NK-92 (cell line): Measurements from ENCODE around the gene KLRC1.
"Not testable (repeated sequence)": the region's sequence is repeated elsewhere in the genome, so short reads cannot be mapped to it uniquely, and the experiment has no call there.

Source experiments
- DNase-seq: peaks from one replicate; lab custom pipeline; 2025; ENCODE audit not compliant: unreplicated experiment; lab: John Stamatoyannopoulos, UW

The KLRC1 gene

GRCh38 chr12:10453156-10453555 is at the start of gene KLRC1:
Gene KLRC1, minus strand, starts transcription at chr12:10453377. Its CDS starts 2,221 bp downstream, at chr12:10451156.
- DNase-seq = no peak

- no peak for DNase-seq
Measured at GRCh38 chr12:10501030-10501429, 47.9 kb upstream of the KLRC1 start.

- DNase-seq = no peak
Measured at GRCh38 chr12:10498042-10498441, 44.9 kb upstream of the KLRC1 start.

GRCh38 chr12:10497602-10498001 is 44.4 kb upstream of the KLRC1 start:
- peak; percentile 5 for DNase-seq

GRCh38 chr12:10491766-10492165 is 38.6 kb upstream of the KLRC1 start:
- DNase-seq = no peak

GRCh38 chr12:10487328-10487727 is 34.2 kb upstream of the KLRC1 start:
- DNase-seq = not testable (repeated sequence)

- not testable (repeated sequence) for DNase-seq
Measured at GRCh38 chr12:10481901-10482300, 28.7 kb upstream of the KLRC1 start.

GRCh38 chr12:10472808-10473207 is 19.6 kb upstream of the KLRC1 start:
- DNase-seq = not testable (repeated sequence)

- no peak for DNase-seq
Measured at GRCh38 chr12:10469701-10470100, 16.5 kb upstream of the KLRC1 start.

- no peak for DNase-seq
Measured at GRCh38 chr12:10466311-10466710, 13.1 kb upstream of the KLRC1 start.

- DNase-seq = no peak
Measured at GRCh38 chr12:10457760-10458159, 4.6 kb upstream of the KLRC1 start.

- DNase-seq = no peak
Measured at GRCh38 chr12:10456856-10457255, 3.7 kb upstream of the KLRC1 start.

GRCh38 chr12:10455766-10456165 is 2.6 kb upstream of the KLRC1 start:
- DNase-seq = no peak

- no peak for DNase-seq
Measured at GRCh38 chr12:10454531-10454930, 1.4 kb upstream of the KLRC1 start.

GRCh38 chr12:10448236-10448635 is 4.9 kb downstream of the KLRC1 start:
- no peak for DNase-seq

GRCh38 chr12:10446052-10446451 is 7.1 kb downstream of the KLRC1 start:
- DNase-seq = not testable (repeated sequence)

- not testable (repeated sequence) for DNase-seq
Measured at GRCh38 chr12:10441144-10441543, 12.0 kb downstream of the KLRC1 start.

GRCh38 chr12:10439608-10440274 is 13.4 kb downstream of the KLRC1 start:
- DNase-seq = not testable (repeated sequence)

- not testable (repeated sequence) for DNase-seq
Measured at GRCh38 chr12:10437601-10438000, 15.6 kb downstream of the KLRC1 start.

GRCh38 chr12:10435816-10436215 is 17.4 kb downstream of the KLRC1 start, which contains the start of gene KLRC2:
Gene KLRC2, minus strand, starts transcription at chr12:10436010. Its CDS starts 24 bp downstream, at chr12:10435986.
- not testable (repeated sequence) for DNase-seq

- not testable (repeated sequence) for DNase-seq
Measured at GRCh38 chr12:10430623-10431022, 22.6 kb downstream of the KLRC1 start.

GRCh38 chr12:10425938-10426337 is 27.2 kb downstream of the KLRC1 start:
- DNase-seq = not testable (repeated sequence)
